MCF 10A (cell line): Measurements from ENCODE around the gene TMEM200C. TPM values are rescaled to one million over a fixed set of nuclear protein-coding genes. Genes with fewer than 3 reads are reported as not detected.

Source experiments
- Bru-seq: library from RNA; stranded (reverse); fragments of 400-500 nt; gene quantifications from one replicate; lab custom pipeline; 2021; lab: Mats Ljungman, UMichigan
- BruChase-seq, 2 experiments: library from RNA; stranded (reverse); fragments of 400-500 nt; gene quantifications; one replicate each; lab custom pipeline; 2021; lab: Mats Ljungman, UMichigan
- BruUV-seq: library from RNA; stranded (reverse); fragments of 400-500 nt; replicated peaks from 2 replicates; lab custom pipeline; 2021; lab: Mats Ljungman, UMichigan
- CTCF ChIA-PET: fragments of 300-600 bp; sonication (Branson Sonifier 250); formaldehyde crosslinking; extraction: SDS; loops from one replicate; lab custom pipeline; 2021; ENCODE audit warnings: antibody characterized with exemption, inconsistent platforms; lab: Yijun Ruan, JAX
- POLR2A ChIA-PET: fragments of 300-600, 350-650 bp; sonication (Branson Sonifier 250); formaldehyde crosslinking; extraction: SDS; loops from one replicate; lab custom pipeline; 2020; ENCODE audit warnings: antibody characterized with exemption, inconsistent platforms; lab: Yijun Ruan, JAX
- DNase-seq: peaks from one replicate; pipeline ENCODE4 v3.0.0-alpha.2; 2018; ENCODE audit not compliant: unreplicated experiment
- H3K27ac Mint-ChIP-seq: one replicate; pipeline ENCODE4 v1.8.0; 2022; ENCODE audit warnings: mild to moderate bottlenecking, low read depth, mixed read lengths; ENCODE audit not compliant: unreplicated experiment
- H3K27me3 Mint-ChIP-seq: one replicate; pipeline ENCODE4 v1.8.0; 2022; ENCODE audit warnings: mixed read lengths; ENCODE audit not compliant: insufficient read depth, unreplicated experiment
- H3K36me3 Mint-ChIP-seq: one replicate; pipeline ENCODE4 v1.8.0; 2022; ENCODE audit warnings: mild to moderate bottlenecking, moderate library complexity, mixed read lengths; ENCODE audit not compliant: insufficient read depth, unreplicated experiment
- H3K4me1 Mint-ChIP-seq: one replicate; pipeline ENCODE4 v1.8.0; 2022; ENCODE audit warnings: mixed read lengths; ENCODE audit not compliant: insufficient read depth, unreplicated experiment
- H3K4me3 Mint-ChIP-seq: one replicate; pipeline ENCODE4 v1.8.0; 2022; ENCODE audit warnings: mild to moderate bottlenecking, moderate library complexity, mixed read lengths; ENCODE audit not compliant: unreplicated experiment
- H3K9me3 Mint-ChIP-seq: one replicate; pipeline ENCODE4 v1.8.0; 2022; ENCODE audit warnings: mixed read lengths; ENCODE audit not compliant: unreplicated experiment
- intact Hi-C: fragments of 100-400 bp; cut with micrococcal nuclease; formaldehyde crosslinking; loops from 2 replicates; pipeline ENCODE4 v1.14.1; 2022
- long read RNA-seq: library from polyadenylated mRNA; stranded (forward); transcript quantifications from one replicate; pipeline ENCODE4 v2.0.0, GENCODE V29; 2022
- total RNA-seq: library from RNA; stranded (reverse); gene quantifications from 2 replicates; pipeline ENCODE4 v1.2.3, GENCODE V29; 2022
- TF ChIP-seq, protein P1 (sequence below): fragments of 200-600 bp; IDR thresholded peaks from one replicate; pipeline ENCODE4 v1.8.0; 2022; ENCODE audit warnings: antibody characterized with exemption, mild to moderate bottlenecking; ENCODE audit not compliant: unreplicated experiment

TMEM200C gene
- not detected in 2 replicates for total RNA-seq
- not detected for Bru-seq, nascent RNA
- BruChase-seq, experiment 1, labeled RNA remaining after a 6-hour chase, result not detected
- BruChase-seq, experiment 2, labeled RNA remaining after a 2-hour chase, result not detected
- long read RNA-seq, result 0 reads

DNA sequence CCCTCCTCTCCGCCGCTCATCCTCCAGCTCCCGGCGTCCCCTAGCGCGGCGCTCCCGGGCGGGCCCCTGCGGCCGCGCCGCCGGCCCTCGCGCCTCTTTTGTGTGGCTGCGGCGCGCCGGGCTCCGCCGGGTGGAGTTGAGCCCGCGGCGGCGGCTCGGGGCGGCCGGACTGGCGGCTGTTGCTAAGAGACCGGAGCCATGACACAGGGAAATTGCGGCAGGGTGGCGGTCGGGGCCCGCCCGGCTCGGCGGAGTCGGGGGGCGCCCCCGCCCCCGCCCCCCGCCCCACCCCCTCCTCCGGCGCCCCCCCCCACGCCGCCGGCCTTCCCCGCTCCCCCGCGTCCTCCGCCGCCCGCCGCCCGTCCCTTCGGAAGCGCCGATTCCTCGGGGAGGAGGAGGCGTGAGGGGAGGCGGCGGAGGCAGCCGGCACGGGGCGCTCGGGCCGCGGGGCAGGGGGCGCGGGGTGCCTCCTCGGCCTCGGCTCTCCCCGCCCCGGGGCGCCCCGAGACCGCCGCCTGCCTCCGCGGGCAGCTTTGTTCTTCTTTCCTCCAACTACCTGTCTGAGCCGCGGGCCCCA, at the start of gene TMEM200C:
Gene TMEM200C, minus strand, starts transcription at position 224 of the 577 bp plus-strand sequence. CDS start 3,459 bp downstream, outside the sequence.
- Mint-ChIP-seq H3K27me3 (peaks cover 62% of the 10 kb centered on the region), H3K4me3 (no peak within 1 kb of the TSS), H3K27ac (no peak within 1 kb of the TSS), H3K4me1 (peaks cover 16% of the 10 kb centered on the region), H3K36me3 (no peaks in the 10 kb centered on the region), H3K9me3 (no peaks in the 10 kb centered on the region)
- ChIA-PET POLR2A (no interaction called here), CTCF (no interaction called here)
- DNase-seq, result no peak
- intact Hi-C loops, result no loop called here
- TF ChIP-seq, protein P1, sequence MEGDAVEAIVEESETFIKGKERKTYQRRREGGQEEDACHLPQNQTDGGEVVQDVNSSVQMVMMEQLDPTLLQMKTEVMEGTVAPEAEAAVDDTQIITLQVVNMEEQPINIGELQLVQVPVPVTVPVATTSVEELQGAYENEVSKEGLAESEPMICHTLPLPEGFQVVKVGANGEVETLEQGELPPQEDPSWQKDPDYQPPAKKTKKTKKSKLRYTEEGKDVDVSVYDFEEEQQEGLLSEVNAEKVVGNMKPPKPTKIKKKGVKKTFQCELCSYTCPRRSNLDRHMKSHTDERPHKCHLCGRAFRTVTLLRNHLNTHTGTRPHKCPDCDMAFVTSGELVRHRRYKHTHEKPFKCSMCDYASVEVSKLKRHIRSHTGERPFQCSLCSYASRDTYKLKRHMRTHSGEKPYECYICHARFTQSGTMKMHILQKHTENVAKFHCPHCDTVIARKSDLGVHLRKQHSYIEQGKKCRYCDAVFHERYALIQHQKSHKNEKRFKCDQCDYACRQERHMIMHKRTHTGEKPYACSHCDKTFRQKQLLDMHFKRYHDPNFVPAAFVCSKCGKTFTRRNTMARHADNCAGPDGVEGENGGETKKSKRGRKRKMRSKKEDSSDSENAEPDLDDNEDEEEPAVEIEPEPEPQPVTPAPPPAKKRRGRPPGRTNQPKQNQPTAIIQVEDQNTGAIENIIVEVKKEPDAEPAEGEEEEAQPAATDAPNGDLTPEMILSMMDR, result no peak
- no TSS peak for BruUV-seq

DNA sequence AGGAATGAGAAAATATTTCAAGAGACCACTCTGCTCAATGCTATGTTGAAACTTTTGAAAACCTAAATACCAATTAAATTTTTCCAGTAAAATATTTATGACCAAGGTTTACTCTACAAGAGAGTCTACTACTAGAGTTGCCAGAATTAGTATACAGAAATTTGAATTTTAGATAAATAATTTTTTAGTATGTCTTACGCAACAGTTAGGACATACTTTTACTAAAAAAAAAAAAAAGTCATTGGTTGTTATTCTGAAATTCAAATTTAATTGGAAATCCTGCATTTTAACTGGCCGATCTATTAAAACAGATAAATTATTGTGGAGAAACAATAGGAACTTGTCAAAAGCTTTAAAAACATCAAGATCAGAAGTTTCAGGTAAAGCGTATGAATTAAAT, 49.1 kb upstream of the TMEM200C start:
- no peak overlapping the region for H3K27ac Mint-ChIP-seq
- H3K36me3 Mint-ChIP-seq, result no peaks in the 10 kb centered on the region
- TF ChIP-seq, protein P1, result no peak
- no peaks in the 10 kb centered on the region for H3K4me1 Mint-ChIP-seq
- no peak overlapping the region for H3K4me3 Mint-ChIP-seq
- DNase-seq, result no peak
- intact Hi-C loops, result no loop called here
- ChIA-PET CTCF (no interaction called here), POLR2A (no interaction called here)
- H3K9me3 Mint-ChIP-seq, result no peaks in the 10 kb centered on the region
- peaks cover 36% of the 10 kb centered on the region for H3K27me3 Mint-ChIP-seq
- BruUV-seq, result no TSS peak

DNA sequence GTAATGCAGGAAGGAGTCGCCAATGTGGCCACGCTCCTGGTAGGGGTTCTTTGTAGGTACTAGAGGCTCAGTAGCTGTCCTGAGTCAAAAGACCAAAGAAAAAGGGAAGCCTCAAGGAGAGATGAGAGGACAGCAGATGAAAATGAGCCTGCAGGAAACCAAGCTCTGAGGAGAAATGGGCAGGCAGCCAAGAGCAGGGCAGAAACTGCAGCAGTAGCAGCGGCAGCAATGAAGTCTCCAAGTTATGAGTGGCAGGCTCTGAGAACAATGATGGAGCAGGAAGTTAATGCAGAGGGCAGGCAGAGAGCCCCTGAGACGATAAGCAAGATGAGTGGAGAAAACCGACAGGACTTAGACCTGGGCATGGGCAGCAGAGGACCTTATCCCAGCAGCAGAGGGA, 48.2 kb upstream of the TMEM200C start:
- no peaks in the 10 kb centered on the region for H3K9me3 Mint-ChIP-seq
- TF ChIP-seq, protein P1, result no peak
- no peak overlapping the region for H3K27ac Mint-ChIP-seq
- peaks cover 36% of the 10 kb centered on the region for H3K27me3 Mint-ChIP-seq
- no peaks in the 10 kb centered on the region for H3K36me3 Mint-ChIP-seq
- intact Hi-C loops, result no loop called here
- POLR2A ChIA-PET, result no interaction called here
- H3K4me1 Mint-ChIP-seq, result no peaks in the 10 kb centered on the region
- no peak for DNase-seq
- BruUV-seq, result no TSS peak
- no peak overlapping the region for H3K4me3 Mint-ChIP-seq
- CTCF ChIA-PET, result no interaction called here

DNA sequence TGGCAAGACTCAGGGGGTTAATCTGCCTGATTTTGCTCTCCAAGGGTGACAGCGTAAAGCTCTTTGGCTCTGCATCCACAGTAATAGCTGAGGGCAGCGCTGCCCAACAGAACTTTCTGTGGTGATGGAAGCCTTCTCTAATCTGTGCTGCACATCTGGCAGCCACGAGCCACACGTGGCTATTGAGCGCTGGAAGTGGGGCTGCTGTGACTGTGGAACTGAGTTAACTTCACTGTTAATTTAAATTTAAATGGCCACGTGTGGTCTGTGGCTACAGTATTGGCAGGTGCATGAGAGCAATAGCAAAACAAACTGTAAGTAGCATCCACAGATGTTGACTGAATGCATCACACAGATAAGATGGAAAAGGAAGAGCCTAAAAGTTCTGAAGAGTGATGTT, 47.3 kb upstream of the TMEM200C start:
- POLR2A ChIA-PET, result no interaction called here
- CTCF ChIA-PET, result no interaction called here
- no peak for DNase-seq
- Mint-ChIP-seq H3K4me1 (no peaks in the 10 kb centered on the region), H3K27me3 (peaks cover 30% of the 10 kb centered on the region), H3K9me3 (no peaks in the 10 kb centered on the region), H3K27ac (no peak overlapping the region), H3K36me3 (no peaks in the 10 kb centered on the region), H3K4me3 (no peak overlapping the region)
- BruUV-seq, result no TSS peak
- intact Hi-C loops, result no loop called here
- TF ChIP-seq, protein P1, result no peak
